ENCODE data around the gene GBP4.
"Not testable (repeated sequence)": the region's sequence is repeated elsewhere in the genome, so short reads cannot be mapped to it uniquely, and the experiment has no call there.

GBP4 gene, protein sequence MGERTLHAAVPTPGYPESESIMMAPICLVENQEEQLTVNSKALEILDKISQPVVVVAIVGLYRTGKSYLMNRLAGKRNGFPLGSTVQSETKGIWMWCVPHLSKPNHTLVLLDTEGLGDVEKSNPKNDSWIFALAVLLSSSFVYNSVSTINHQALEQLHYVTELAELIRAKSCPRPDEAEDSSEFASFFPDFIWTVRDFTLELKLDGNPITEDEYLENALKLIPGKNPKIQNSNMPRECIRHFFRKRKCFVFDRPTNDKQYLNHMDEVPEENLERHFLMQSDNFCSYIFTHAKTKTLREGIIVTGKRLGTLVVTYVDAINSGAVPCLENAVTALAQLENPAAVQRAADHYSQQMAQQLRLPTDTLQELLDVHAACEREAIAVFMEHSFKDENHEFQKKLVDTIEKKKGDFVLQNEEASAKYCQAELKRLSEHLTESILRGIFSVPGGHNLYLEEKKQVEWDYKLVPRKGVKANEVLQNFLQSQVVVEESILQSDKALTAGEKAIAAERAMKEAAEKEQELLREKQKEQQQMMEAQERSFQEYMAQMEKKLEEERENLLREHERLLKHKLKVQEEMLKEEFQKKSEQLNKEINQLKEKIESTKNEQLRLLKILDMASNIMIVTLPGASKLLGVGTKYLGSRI

DNA sequence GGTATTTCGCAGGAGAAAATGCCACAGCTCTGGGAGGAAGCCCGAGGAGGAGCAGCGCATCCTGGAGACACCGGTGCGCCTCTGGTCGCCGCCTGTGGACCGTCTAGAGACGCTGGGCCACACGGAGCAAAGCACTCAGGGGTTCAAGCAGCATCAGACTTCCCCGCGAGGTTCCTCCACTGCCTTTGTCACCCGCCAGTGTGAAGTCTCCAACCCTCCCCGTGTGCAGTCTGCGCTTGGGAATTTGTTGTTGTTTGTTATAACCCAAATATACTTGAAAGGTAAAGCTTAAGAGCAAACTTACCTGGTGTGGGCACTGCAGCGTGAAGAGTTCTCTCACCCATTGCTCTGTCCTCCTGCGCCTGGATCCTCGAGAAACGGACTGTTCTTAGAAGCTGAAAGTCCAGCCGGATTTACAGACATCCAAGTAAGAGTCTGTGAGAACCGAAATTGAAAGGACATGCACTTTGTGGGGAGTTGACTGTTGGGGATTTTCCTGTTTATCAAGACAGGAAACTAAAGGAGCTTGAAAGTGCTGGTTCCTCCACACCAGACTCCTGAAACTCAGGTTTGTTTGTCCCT is at the start of gene GBP4:
GBP4 (minus strand) TSS at position 452 of the 582 bp plus-strand sequence; CDS start at position 344, 108 bp downstream.
- H3K4me3 ChIP-seq (ENCODE audit: low read depth, low read length), result no peak within 1 kb of the TSS
- TF ChIP-seq, protein P1, sequence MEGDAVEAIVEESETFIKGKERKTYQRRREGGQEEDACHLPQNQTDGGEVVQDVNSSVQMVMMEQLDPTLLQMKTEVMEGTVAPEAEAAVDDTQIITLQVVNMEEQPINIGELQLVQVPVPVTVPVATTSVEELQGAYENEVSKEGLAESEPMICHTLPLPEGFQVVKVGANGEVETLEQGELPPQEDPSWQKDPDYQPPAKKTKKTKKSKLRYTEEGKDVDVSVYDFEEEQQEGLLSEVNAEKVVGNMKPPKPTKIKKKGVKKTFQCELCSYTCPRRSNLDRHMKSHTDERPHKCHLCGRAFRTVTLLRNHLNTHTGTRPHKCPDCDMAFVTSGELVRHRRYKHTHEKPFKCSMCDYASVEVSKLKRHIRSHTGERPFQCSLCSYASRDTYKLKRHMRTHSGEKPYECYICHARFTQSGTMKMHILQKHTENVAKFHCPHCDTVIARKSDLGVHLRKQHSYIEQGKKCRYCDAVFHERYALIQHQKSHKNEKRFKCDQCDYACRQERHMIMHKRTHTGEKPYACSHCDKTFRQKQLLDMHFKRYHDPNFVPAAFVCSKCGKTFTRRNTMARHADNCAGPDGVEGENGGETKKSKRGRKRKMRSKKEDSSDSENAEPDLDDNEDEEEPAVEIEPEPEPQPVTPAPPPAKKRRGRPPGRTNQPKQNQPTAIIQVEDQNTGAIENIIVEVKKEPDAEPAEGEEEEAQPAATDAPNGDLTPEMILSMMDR (IDR thresholded peaks at IDR 0.05; ENCODE audit: low read depth, low read length, missing control alignments), result no peak
- no peak within 1 kb of the TSS for H3K27ac ChIP-seq
- no peaks in the 10 kb centered on the region for H3K27me3 ChIP-seq (replicated peaks)
- in situ Hi-C loops (cut with HindIII; ENCODE audit: low pct_ligation_motif_present, low sequenced_read_pairs), result no loop called here
- DNase-seq, result no peak
- no peaks in the 10 kb centered on the region for H3K36me3 ChIP-seq (replicated peaks)

DNA sequence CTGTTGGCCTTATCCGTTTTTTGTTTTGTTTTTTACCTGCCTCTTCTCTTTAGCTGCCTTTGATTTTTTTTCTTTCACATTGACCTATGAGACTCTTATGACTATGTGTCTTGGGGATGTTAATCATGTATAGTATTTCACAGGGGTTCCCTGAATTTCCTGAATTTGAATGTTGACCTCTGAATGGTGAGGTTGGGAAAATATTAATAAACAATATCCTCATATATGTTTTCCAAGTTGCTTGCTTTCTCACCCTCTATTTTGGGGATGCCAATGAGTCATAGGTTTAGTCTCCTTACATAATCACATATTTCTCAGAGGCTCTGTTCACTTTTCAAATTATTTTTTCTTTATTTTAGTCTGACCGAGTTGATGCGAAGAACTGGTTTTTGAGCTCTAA is 44.3 kb upstream of the GBP4 start:
- H3K4me3 ChIP-seq (ENCODE audit: low read depth, low read length), result no peak overlapping the region
- in situ Hi-C loops (cut with HindIII; ENCODE audit: low pct_ligation_motif_present, low sequenced_read_pairs), result no loop called here
- H3K27me3 ChIP-seq (replicated peaks), result no peaks in the 10 kb centered on the region
- TF ChIP-seq, protein P1 (IDR thresholded peaks at IDR 0.05; ENCODE audit: low read depth, low read length, missing control alignments), result no peak
- no peaks in the 10 kb centered on the region for H3K36me3 ChIP-seq (replicated peaks)
- no peak for DNase-seq
- no peak overlapping the region for H3K27ac ChIP-seq

DNA sequence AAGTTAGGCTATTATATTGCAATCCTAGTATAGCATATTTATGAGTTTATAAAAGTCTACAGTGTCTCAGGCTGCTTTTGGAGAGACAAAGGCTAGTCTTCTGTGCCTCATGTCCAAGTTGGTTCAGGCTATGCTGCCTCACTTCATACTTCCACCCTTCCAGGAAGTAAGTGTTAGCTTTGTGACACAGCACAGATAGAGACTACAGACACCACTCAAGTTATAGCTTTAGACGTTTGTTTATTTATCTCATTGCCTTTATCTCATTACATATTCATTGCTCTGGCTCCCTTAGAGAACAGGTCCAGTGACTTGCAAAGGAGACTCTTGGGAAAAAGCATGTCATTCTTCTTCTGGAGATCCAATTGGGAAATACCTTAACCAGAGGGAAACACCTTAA is 22.6 kb upstream of the GBP4 start:
- Histone ChIP-seq H3K36me3 (replicated peaks) (no peaks in the 10 kb centered on the region), H3K4me3 (ENCODE audit: low read depth, low read length) (no peak overlapping the region), H3K27ac (no peak overlapping the region), H3K27me3 (replicated peaks) (no peaks in the 10 kb centered on the region)
- TF ChIP-seq, protein P1 (IDR thresholded peaks at IDR 0.05; ENCODE audit: low read depth, low read length, missing control alignments), result no peak
- no peak for DNase-seq
- in situ Hi-C loops (cut with HindIII; ENCODE audit: low pct_ligation_motif_present, low sequenced_read_pairs), result no loop called here

DNA sequence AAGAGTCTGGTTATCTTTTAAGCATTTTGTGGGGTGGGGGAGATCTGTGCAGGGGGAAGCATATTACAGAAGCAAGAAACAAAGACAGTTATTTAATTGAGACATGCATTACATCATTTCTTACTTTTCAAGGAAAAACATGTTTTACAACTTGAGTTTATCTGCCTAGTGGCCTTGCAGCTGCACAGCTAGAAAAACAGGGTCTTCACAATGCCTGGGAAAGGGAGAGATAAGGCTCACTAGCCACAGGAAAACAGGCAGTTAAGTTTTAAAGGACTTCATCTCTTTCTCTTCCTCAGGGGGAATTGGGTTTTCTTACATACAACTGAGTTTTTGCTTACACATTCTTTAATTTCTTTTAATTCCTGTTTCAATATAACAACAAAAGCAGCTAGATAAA is 21.1 kb upstream of the GBP4 start:
- H3K27ac ChIP-seq; H3K36me3 ChIP-seq (replicated peaks); in situ Hi-C loops (cut with HindIII; ENCODE audit: low pct_ligation_motif_present, low sequenced_read_pairs); DNase-seq; H3K27me3 ChIP-seq (replicated peaks); H3K4me3 ChIP-seq (ENCODE audit: low read depth, low read length): not testable (repeated sequence)

DNA sequence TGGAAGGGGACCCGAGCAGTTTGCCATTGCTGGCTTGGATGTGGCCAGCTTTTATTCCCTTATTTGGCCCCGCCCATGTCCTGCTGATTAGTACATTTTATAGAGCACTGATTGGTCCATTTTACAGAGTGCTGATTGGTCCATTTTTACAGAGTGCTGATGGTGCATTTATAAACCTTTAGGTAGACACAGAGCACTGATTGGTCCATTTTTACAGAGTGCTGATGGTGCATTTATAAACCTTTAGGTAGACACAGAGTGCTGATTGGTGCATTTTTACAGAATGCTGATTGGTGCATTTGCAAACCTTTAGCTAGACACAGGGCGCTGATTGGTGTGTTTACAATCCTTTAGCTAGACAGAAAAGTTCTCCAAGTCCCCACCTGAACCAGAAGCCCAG is 20.2 kb upstream of the GBP4 start:
- in situ Hi-C loops (cut with HindIII; ENCODE audit: low pct_ligation_motif_present, low sequenced_read_pairs); H3K36me3 ChIP-seq (replicated peaks); DNase-seq; H3K4me3 ChIP-seq (ENCODE audit: low read depth, low read length); H3K27ac ChIP-seq; H3K27me3 ChIP-seq (replicated peaks): not testable (repeated sequence)

DNA sequence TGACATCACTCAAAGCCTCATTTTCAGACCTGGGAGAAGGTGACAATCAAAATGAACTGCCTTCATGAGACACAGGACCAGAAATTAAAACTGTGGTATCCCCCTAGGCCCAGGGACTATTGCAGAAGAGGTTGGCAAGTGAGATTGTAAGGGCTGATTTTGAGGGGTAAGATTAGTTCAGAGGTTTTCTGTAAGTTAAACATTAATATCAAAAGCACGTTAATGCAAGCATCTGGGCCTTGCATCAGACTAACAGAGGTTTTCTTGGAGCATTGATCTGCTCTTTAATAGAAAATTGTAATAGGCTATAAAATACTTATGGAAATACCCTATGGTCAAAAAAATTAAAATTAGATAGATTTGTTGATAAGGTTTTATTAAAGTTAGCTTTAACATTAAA is 14.6 kb upstream of the GBP4 start:
- Histone ChIP-seq H3K36me3 (replicated peaks) (no peaks in the 10 kb centered on the region), H3K27me3 (replicated peaks) (no peaks in the 10 kb centered on the region), H3K27ac (no peak overlapping the region), H3K4me3 (ENCODE audit: low read depth, low read length) (no peak overlapping the region)
- TF ChIP-seq, protein P1 (IDR thresholded peaks at IDR 0.05; ENCODE audit: low read depth, low read length, missing control alignments), result no peak
- in situ Hi-C loops (cut with HindIII; ENCODE audit: low pct_ligation_motif_present, low sequenced_read_pairs), result no loop called here
- DNase-seq, result no peak
